Activated T-cell treated with anti-CD3 and anti-CD28 coated beads, Interleukin-2, amount 50 U/mL, for 1 hour (primary cell): ENCODE measurements around the gene SASH1.

Experiments
- DNase-seq: peaks from one replicate; pipeline ENCODE4 v3.0.0-alpha.2; 2020

The SASH1 gene

DNA sequence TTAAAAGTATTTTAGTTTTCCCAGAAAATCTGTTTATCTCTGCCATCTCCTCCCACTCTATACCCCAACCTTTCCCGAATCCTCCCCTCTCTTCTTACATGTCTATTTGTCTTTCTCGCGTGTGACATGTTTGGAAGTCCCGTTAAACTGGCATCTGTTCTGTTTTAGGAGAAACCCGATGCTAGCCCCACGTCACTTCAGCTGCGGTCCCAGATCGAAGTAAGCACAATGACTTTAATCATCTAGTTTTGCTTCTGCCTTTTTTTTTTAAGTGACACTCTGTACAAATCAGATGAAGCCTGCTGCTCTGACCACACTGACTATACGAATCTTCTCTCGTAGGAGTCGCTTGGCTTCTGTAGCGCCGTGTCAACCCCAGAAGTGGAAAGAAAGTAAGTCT lies 97.4 kb downstream of the SASH1 start:
- no peak for DNase-seq

DNA sequence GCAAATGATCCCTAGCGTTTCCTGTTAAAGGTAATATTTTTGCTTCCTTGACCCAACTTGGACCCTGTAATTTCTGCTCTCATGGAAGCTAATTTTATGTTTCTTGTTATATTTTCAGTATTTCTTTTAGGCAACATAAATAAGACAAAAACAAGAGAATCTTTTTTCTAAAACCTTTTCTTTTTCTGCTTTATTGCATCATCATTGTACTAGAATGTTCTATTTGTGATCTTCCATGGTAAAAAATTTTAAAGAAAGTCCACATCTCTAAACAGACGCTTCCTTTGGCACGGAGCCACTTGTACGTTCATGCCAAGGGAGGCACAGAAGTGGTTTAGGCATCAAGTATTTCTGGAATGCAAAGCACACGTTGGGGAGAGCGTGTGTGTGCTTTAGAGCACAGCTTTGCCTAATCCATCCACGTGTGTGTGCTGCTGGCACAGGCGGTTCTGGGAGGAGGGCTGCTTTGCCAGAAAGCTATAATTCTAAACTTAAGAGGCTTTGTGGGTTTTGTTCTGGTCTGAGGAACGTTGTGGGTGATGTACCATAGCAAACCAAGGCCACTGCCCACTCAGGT lies 98.3 kb downstream of the SASH1 start:
- DNase-seq, result no peak

DNA sequence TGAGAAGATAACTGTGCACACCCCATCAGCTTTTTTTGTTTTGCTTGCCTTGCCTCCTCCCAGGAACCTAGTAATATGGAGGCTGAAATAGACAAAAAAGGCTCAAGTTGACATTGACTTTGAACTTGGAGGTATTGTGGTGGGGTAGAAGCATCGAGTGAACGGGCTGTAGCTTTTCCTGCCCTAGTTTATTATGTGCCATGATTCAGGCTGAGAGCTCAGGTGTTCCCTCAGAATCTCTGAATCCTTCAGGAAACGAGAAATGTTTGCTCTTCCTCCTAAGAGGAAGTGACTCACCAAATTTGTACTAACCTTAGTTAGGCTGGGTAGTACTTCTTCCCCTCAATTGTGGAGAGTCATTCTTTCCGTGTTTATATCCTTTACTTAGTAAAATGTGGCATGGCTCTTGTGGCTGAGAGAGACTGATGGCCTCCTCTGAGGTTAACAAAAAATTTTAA lies 98.8 kb downstream of the SASH1 start:
- DNase-seq, result no peak

DNA sequence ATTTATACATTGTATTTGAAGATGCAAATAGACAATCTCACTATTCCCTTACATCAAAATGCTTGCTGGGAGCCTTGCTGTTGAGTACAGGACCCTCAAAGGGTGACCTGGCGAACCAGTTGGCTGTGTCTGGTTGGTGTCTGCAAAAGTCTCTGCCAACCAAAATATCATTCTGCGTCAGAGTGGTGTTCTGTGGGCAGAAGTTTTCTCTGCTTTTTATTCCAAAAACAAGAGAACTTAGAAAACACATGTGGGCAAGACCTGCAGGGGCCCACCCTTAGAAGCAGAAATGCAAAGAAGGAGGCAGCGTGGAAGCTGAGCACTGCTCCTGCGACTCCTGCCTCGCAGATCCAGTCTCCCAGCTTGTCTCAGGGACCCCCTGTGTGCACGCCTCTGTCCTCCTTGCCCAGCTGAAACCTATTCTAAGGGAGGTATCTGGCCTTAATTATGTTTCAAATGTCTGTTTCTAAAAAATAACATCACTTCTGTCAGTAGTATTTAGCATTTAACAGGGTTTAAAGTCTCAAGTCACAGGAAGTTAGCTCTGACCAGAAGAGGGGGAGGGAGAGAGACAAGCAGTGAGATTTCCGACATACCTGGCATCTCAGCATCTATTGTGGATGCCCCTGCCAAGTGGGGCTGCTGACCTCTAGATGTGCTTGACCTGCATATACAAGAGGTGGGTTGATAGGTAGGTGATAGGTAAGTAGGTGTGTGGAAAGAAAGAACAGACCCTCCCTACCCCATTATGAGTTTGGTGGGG lies 101.3 kb downstream of the SASH1 start:
- DNase-seq, result no peak

DNA sequence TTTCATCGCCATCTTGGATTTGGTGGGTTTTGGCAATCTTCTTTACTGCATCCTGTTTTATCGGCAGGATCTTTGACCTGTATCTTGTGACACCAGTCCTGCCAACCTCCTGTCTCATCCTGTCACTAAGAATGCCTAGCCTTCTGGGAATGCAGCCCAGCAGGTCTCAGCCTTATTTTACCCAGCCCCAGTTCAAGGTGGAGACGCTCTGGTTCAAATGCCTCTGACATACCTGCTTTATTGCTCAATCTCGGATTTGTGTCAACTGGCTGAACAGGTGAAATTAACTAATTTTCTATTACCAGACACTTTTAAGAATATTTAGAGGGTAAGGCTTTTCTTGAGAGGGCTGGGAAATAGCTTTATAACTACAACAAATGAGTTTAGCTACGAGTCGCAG lies 102.5 kb downstream of the SASH1 start:
- no peak for DNase-seq

DNA sequence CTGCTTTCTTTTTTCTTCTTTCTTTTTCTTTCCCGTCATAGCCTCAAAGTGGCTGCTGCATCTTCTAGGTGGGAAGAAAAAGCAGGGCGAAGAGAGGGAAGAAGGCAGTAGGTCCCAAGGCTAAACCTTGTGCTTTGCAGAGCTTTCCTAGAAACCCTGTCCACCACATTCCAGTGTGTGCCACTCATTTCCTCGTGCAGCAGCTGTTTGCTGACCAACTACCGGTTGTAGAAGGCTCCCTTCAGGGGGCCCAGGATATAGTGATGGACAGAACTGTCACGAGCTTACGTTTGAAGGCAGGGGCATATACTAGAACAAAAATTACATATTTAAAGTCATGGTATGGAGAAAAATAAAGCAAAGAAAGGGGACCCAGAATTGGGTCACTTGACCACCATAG lies 103.0 kb downstream of the SASH1 start:
- no peak for DNase-seq

DNA sequence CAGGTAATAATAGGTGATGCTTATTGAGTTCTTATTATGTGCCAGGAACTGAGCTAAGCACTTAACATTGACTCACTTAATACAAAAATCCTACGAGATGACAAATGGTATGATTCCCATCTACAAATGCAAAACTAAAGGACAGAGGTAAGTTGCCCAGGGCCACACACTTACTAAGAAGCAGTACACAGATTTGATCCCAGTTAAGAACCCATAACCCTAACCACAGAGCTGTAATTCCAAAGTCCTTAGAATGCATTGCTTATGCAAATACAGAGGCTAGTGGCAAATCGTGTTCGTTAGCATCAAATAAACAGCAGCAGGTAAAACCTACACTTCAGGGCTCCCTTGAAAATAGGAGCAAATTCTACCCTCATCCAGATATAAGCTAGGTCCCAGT lies 104.0 kb downstream of the SASH1 start:
- DNase-seq, result no peak

DNA sequence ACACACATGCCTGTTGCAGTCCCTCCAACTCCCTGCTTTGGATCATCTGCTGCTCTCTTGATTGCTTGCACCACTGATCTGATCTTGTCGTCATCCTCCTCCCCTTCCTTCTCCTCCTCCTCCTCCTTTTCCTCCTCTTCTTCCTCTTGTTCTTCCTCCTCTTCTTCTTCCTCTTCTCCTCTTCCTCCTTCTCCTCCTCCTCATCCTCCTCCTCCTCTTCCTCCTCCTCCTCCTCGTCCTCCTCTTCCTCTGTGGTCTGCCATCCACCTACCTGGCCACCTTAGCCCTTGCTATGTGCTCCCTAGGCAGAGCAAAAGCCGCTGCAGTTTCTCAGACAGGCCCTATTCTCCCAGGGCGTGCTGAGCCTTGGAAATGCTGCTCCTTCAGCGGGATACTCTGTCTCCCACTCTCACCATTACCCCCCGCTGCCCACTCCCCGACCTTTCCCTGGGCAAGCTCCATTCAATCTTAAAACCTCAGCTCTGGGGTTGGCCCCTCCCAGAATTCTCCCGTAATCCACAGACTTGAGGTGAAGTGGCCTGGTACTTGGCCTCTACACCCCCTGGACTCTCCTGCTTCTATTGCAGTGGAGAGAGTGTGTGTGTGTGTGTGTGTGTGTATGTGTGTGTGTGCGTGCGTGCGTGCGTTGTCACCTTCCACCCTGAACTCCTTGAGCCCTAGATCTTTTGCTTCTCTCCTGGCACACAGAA lies 105.0 kb downstream of the SASH1 start:
- DNase-seq, result no peak

DNA sequence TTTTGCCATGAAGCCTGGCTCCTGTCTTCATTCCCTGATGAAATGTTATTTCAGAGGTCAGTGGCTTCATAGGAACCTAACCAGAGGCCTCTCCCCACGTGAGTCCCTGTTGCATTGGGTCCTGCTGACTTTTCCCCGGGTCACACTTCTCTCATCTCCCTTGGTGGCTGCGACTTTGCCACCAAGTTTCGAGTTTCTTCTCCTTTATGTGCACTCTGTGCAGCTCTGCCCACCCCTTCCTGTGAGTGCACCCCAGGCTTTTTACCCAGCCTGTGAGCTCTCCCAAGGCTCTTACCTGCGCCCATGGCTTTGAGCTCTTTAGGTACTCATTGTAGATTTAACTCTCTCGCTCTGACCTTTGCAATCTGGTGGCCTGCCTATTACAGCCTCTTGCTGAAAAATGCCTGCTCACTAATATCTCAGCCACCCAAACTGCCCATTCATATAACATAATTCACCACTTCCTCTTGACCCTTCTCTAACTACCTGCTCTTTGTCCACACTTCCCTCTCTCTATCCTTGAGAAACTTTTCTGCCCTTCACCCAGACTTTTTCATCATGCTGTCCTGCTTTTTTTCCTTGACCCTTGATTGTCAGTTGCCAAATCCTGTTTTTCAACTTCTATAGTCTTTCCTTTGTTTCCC lies 105.9 kb downstream of the SASH1 start:
- no peak for DNase-seq

DNA sequence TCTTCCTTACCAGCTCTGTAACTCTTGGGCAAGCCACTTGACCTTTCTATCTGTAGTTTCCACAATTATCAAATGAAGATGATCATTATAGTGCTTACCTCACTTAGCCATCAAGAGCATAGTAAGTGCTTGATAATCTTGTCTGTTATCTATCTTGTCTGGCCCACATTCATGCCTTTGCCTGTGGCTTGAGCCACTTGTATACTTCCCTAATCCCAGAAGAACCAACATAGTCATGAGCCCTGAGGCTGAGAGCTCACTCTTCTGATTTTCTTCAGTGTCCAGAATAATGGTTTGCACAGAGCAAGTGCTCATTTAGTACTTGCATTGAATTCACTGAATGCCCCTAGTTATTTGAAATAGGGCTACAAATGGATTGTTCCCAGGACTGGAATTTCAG lies 108.2 kb downstream of the SASH1 start:
- no peak for DNase-seq

DNA sequence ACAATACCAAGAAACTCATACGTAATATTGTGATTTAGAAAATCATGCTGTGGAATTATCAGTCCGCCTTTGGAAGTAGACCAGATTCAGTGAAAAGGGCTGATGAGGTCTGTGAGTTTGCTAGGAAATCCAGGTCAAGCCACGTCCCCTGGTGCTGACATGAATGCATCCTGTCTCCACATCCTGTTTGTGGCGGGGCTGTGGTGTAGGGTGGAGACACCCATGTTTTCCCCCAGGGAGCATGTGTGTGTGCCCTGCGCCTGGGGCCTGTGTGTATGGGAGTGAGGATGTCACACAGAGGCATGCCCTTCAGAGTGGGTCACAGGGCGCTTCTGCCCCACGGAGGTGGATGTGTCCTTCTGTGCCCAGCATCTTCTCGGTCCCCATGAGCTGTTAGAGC lies 109.1 kb downstream of the SASH1 start:
- DNase-seq, result no peak

DNA sequence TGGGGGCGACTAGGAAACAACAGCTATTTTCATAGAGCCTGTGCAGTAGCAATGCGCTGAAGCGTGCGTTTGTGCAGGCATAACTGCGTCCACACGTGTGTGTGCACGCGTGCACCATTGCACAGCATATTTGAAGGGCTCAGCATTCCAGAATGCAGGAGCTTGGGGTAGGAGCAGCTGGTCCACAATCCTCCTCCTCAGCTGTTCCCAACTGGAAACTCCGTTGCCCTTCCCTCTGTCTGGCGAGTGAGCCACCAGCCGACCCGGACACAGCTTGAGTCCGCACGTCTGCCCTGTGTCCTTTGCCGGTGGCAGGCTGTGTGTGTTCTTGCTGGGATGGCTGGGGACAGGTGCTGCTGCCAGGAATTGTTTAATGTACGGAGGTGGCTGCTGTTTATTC lies 110.2 kb downstream of the SASH1 start:
- no peak for DNase-seq

DNA sequence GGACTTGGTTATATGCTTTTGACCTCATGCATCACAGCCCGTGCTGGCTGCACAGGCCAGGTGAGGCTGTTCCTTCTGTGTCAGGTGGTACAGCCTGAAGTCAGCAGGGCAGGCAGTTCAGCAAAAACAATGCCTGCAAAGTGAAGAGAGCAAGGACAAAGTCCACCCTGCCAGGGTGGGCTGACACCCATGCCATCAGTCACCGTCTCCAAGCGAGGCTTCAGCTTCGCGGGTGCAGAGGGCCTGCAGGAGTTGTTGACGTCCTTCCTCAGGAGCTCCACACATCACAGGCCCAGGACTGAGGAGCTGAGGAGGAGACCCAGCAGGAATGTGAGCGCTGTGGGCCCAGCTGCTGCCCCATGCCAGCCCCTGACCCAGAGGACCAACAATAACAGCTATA lies 111.3 kb downstream of the SASH1 start:
- DNase-seq, result no peak

DNA sequence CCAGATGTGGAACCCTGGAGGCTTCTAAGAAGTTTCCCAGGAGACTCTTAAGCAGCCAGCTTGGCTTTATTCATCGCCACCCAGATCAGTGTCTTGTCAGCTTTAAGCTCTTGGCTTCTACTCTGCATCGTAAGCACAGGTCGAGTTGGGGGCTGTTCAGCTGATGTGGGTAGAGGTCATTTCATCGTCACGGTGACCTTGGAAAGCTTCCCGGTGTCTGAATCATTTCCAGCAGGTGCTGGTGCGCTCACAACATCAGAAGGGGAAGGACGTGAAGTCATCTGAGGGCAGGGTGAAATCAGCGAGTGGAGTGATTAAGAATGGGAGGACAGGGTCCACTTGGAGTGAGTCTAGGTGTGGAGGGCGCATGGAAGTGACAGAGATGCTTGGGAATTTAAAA lies 112.6 kb downstream of the SASH1 start:
- no peak for DNase-seq

DNA sequence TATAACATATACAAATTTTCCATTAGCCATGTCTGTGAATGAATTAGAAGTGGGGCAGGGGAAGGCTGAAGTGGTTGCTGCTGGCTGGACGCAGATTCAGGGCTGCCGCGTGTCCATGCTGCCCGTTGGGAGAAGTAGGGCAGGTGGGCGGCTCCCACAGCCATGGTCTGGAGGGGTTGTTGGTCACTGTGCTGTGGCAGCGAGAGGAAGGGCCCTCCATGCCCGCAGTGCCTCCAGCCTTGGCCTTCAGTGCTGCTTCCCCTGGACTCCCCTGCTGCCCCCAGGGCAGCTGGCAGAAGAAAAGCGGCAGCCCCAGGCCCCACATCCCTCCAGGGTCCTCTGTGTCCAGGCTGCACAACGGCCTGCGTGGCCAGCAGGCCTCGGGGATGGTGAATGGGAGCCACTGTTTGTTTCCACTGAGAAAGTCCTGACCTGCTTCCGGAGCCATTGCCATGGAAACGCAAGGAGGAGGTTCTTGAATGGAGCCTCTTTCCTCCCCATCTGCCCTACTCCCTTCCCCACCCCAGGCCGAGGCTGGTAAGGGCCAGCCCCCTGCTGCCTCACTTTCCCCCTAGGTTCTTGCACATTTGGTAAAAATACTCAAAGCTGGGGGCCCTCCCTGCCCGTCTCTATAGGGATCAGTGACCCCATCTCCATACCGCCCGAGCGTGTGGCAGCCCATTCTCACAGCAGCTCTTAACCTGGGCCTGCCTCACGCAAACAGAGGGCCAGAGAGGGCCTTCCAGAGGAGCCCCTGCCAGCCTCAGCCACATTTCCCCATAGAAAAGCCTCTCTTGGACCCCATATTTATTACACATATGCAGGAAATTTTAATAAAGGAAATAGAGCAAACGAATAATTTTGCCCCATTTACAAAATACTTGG lies 113.3 kb downstream of the SASH1 start:
- DNase-seq, result no peak

DNA sequence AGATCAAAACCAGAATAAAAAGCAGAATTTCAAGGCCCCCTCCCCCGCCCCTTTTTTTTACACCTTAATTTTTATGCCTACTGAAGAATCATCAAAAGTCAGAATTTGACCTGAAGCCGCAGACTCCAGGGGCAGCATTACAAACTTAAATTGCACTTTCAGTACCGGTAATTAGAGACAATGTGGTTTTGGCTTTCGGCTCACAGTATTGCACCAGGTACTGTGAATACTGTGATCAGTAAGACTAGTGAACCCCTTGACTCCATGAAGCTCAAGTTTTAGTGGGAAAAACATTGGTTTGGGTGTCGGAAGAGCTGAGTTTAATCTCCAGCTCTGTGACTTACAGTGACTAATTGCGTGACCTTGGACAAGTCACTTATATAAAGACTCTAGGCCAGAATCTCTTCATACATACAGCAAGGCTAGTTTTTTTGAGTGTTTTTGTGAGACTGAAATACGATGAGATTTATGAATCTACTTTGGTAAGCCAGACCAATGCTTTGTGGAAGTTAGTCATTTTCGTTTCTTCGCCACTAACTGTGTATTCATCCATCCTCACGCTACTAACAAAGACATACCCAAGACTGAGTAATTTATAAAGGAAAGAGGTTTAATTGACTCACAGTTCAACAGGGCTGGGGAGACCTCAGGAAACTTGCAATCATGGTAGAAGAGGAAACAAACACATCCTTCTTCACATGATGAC lies 114.7 kb downstream of the SASH1 start:
- no peak for DNase-seq

DNA sequence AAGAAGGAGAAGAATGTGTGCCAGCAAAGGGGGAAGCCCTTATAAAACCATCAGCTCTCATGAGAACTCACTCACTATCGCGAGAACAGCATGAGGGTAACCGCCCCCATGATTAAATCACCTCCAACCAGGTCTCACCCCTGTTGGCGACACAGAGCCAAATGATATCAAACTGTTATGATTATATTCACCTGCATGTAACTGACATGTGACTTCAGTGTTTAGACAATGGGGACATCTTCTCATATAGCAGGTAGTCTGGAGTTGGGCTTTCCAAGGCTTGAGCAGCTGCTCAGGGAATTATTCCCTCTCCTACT lies 115.2 kb downstream of the SASH1 start:
- no peak for DNase-seq

DNA sequence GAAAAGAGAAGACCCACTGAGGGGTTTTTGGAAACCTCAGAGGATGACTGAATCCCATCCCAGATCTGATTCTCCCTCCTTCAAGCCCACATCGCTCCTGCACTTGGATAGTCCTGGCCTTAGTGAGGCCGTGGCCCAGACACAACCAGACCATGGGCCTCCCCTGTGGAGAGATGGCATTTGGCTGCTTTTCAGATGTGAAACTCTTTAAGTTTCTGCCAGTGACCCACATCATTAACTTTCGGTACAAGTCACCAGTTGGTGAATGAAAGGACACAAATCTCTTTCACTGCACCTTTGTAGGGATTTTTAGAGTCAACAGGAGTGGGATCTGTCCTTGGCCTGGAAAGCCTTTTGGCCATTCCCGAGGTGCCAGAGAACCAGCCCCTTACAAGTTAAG lies 116.6 kb downstream of the SASH1 start:
- no peak for DNase-seq

DNA sequence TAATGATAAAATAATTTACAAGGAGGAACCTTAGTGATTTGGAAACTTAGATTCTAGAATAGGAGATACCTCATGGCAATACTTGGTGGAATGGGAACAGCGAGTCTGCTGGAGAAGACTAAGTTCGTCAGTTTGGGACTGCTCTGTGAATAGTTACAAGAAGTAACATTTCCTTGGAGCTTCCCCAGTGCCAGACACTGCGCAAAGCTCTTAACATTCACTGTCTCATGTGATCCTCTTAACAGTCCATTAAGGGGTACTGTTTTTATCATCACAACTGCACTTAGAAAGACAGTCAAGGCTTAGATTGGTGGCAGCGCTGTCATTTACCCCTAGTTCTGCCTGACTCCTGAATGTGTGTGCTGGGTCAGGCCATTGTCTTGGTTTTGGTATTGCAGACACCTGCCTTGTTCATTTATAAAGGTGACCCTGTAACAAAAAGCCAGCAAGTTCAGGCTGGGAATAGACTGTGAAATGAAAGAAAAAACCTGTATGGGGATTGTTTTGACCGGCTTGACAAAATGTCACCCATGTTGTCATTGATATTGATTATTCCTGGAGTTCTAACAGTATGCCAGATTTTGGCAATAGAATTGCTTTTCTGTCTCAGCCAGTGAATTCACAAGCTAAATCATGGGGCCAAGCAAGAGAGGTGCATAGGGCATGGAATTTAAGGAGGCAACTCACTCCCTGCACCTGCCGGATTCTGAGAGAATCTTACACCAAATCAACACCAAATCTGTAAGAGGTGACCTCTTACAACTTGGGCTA lies 118.4 kb downstream of the SASH1 start:
- no peak for DNase-seq

DNA sequence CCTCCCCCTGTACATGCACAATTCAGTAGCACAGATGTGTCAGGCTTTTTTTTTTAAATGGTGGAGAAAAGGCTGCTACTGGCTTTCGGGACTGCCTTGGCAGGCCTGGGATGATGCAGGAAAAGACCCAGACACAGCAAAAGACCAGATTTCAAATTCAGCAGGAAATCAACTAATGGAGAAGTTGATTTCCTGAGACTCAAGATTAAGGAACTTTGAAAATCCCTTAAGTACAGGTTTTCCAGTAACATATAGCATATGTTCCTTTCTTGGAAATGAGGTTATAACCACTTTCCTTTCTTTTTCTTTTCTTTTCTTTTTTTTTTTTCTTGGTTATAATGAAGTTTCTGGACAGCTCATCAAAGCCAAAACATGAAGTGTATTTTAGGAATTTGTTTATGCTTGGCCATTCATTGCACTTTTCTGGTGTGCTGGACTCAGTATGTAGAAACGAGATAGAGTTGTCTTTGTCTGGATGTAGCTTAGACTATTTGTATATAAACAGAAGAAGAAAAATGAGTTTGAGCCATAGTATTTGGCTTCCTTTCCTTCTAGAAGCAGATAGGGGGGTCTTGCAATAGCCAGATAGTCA lies 119.4 kb downstream of the SASH1 start:
- no peak for DNase-seq

DNA sequence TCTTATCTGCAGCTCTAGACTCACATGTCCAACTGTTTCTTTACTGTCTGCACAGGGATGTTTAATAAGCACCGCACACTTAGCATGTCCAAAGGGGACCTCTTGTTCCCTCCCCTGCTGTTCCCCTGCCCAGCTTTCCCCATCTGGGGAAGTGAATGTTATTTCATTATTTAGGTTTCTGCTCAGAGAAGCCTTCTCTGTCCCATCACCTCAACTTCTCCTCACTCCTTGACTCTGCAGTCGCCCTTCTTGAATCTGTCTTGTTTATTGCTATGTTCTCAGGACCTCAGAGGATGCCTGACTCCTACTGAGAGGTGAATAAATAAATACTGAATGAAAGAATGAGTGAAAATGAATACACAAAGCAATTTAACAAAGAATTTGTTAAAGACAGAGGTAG lies 121.0 kb downstream of the SASH1 start:
- DNase-seq, result no peak
